ENCODE data around the gene PLA2G6. TPM values are rescaled to one million over a fixed set of nuclear protein-coding genes. Genes with fewer than 3 reads are reported as not detected.
"Not testable (repeated sequence)": the region's sequence is repeated elsewhere in the genome, so short reads cannot be mapped to it uniquely, and the experiment has no call there.

PLA2G6 gene
- total RNA-seq, 2 experiments from 2014 or later = 52.4 to 53.6 TPM

- ATAC-seq (no peak), DNase-seq (no peak)
- ChIA-PET POLR2A (interaction anchor here (0.8 to 1.0 kb wide), 2 partner anchors 13 to 21 kb away, joined by 3 read pairs; no protein-coding TSS in a partner anchor), CTCF (interaction anchor here (1.7 kb wide), 1 partner anchor 112 kb away, joined by 4 read pairs; no protein-coding TSS in a partner anchor)
- Mint-ChIP-seq H3K27me3 (no peaks in the 10 kb centered on the region), H3K9me3 (no peaks in the 10 kb centered on the region), H3K27ac (no peak overlapping the region), H3K4me3 (no peak overlapping the region), H3K36me3 (ENCODE audit: low read depth) (peaks cover 20% of the 10 kb centered on the region), H3K4me1 (ENCODE audit: low read depth) (peaks cover 5% of the 10 kb centered on the region)
- intact Hi-C loops (cut with micrococcal nuclease) = no loop called here
- TF ChIP-seq CTCF (IDR thresholded peaks at IDR 0.05) = no peak
Measured at GRCh38 chr22:38163844-38164550, 17.6 kb downstream of the PLA2G6 start.

GRCh38 chr22:38162881-38163843 is 18.5 kb downstream of the PLA2G6 start:
- intact Hi-C loops (cut with micrococcal nuclease) = no loop called here
- Mint-ChIP-seq H3K27ac (no peak overlapping the region), H3K4me3 (no peak overlapping the region), H3K36me3 (ENCODE audit: low read depth) (peaks cover 18% of the 10 kb centered on the region), H3K9me3 (no peaks in the 10 kb centered on the region), H3K4me1 (ENCODE audit: low read depth) (peaks cover 5% of the 10 kb centered on the region), H3K27me3 (no peaks in the 10 kb centered on the region)
- ChIA-PET POLR2A (interaction anchor here (1.0 kb wide), 1 partner anchor 14 kb away, joined by 3 read pairs; no protein-coding TSS in a partner anchor), CTCF (interaction anchor here (1.7 kb wide), 1 partner anchor 111 kb away, joined by 4 read pairs; no protein-coding TSS in a partner anchor)
- no peak for TF ChIP-seq CTCF (IDR thresholded peaks at IDR 0.05)
- ATAC-seq (no peak), DNase-seq (no peak)

- no peak for TF ChIP-seq CTCF (IDR thresholded peaks at IDR 0.05)
- peaks cover 2% of the 10 kb centered on the region for H3K36me3 Mint-ChIP-seq (ENCODE audit: low read depth)
- no peak for DNase-seq
- POLR2A ChIA-PET = no interaction called here
- H3K9me3 Mint-ChIP-seq = no peaks in the 10 kb centered on the region
- CTCF ChIA-PET = interaction anchor here (0.7 kb wide), 1 partner anchor 23 kb away, joined by 3 read pairs; no protein-coding TSS in a partner anchor
- no peak for ATAC-seq
- H3K4me1 Mint-ChIP-seq (ENCODE audit: low read depth) = no peaks in the 10 kb centered on the region
- H3K4me3 Mint-ChIP-seq = no peak overlapping the region
- no peaks in the 10 kb centered on the region for H3K27me3 Mint-ChIP-seq
- no peak overlapping the region for H3K27ac Mint-ChIP-seq
- intact Hi-C loops (cut with micrococcal nuclease) = no loop called here
Measured at GRCh38 chr22:38155703-38156102, 25.9 kb downstream of the PLA2G6 start.

- DNase-seq, CTCF ChIA-PET: not testable (repeated sequence)
Measured at GRCh38 chr22:38154563-38154915, 27.1 kb downstream of the PLA2G6 start.

GRCh38 chr22:38153821-38154562 is 27.6 kb downstream of the PLA2G6 start:
- CTCF ChIA-PET = no interaction called here

More at GRCh38 chr22:38154563-38154915, 27.1 kb downstream of the PLA2G6 start:
- H3K36me3 Mint-ChIP-seq (ENCODE audit: low read depth); H3K9me3 Mint-ChIP-seq; H3K4me1 Mint-ChIP-seq (ENCODE audit: low read depth); H3K27ac Mint-ChIP-seq; H3K4me3 Mint-ChIP-seq; H3K27me3 Mint-ChIP-seq; intact Hi-C loops (cut with micrococcal nuclease); POLR2A ChIA-PET; ATAC-seq: not testable (repeated sequence)

More at GRCh38 chr22:38153821-38154562, 27.6 kb downstream of the PLA2G6 start:
- no peaks in the 10 kb centered on the region for H3K27me3 Mint-ChIP-seq
- TF ChIP-seq CTCF (IDR thresholded peaks at IDR 0.05) = no peak
- intact Hi-C loops (cut with micrococcal nuclease) = no loop called here
- DNase-seq (no peak), ATAC-seq (no peak)
- peaks cover 2% of the 10 kb centered on the region for H3K4me1 Mint-ChIP-seq (ENCODE audit: low read depth)
- no peak overlapping the region for H3K4me3 Mint-ChIP-seq
- H3K9me3 Mint-ChIP-seq = no peaks in the 10 kb centered on the region
- POLR2A ChIA-PET = interaction anchor here (1.1 kb wide), 1 partner anchor 20 kb away, joined by 3 read pairs; no protein-coding TSS in a partner anchor
- H3K27ac Mint-ChIP-seq = no peak overlapping the region
- H3K36me3 Mint-ChIP-seq (ENCODE audit: low read depth) = no peaks in the 10 kb centered on the region

Data from activated CD8-positive, alpha-beta T cell treated with anti-CD3 and anti-CD28 coated beads for 36 hours (primary cell).